CD4-positive, alpha-beta T cell treated with Interleukin-15 for 1 hour (primary cell): Measurements from ENCODE around the gene MS4A12.
"Not testable (repeated sequence)": the region's sequence is repeated elsewhere in the genome, so short reads cannot be mapped to it uniquely, and the experiment has no call there.

Experiments used
- DNase-seq: peaks from one replicate; pipeline ENCODE4 v3.0.0-alpha.2; 2020

Gene MS4A12

DNA sequence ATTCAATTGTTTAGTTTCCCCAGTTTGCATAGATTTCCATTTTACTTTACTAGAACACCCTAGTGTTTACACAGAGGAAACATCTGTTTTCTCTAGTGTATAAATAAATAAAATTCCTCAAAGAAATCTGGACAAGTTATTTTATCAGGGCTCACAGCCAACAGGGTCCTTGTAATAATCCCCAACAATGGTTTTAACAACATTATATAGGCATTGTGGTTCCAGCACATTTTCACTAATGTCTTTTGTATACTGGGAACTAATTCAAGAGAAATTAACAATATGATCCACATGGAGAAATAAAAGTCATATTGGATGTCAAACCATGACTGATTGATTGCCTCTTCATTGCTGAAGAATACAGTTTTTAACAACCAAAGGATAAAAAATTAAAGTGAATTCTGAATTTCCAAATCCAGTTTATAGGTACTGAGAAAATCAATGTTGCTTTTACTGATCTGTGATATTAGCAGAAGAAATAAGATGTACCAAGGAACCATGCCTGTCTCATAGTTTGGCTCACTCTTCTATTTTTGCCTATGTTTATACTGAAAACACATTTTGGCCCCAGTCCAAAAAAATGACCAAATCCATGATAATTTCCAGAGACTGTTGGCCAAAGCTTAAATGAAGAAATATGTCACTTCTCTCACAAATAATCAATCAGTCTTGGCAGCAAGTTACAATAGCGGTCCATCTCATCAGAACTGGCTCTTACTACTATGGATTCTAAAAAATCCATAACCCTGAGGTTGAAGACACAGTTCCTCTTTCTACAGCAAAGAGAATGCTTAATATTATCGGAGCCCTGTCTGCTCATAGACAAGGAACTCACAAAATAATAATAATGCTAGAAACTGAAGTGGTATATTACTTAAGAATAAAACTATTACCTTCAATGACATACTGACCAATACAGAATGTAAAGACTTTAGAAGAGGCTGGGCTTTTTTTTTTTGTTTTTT, 21.2 kb downstream of the MS4A12 start:
- no peak for DNase-seq

DNA sequence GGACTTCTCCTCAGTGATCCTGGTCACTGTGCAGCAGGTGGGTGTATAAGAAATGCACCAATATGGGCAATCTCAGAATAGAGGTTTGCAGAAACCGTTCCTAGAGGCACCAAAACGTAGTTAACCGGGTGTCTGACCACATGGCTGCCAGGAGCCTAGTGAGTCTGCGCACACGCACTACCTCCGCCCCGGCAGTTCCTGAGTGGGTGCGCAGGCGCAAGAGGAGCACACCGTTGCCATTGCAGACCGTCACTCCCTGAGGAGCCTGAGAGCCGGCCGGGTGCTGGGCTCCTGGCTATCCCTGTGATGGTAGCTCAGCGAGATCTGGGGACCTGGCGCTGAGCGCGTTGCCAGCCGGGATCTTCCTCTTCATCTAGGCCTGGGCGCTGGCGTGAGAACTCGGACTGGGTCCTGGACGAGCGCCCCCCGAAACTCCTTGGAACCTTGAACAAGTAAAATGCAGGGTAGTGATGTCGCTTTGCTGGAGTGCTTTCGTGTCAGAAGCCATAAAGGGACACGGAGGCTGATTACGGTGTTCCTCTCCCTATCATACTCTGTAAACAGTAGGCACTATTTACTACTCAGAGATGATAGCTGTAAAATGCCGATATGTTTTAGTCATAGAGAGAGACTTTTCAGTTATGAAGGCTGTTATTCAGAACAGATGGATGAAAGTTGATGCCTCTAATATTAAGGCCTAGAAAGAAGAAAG, 22.7 kb downstream of the MS4A12 start, which contains the start of gene MS4A13:
Gene MS4A13 (plus strand): TSS at position 249 of the 712 bp plus-strand sequence. CDS start 2,692 bp downstream, outside the sequence.
- DNase-seq, result no peak

DNA sequence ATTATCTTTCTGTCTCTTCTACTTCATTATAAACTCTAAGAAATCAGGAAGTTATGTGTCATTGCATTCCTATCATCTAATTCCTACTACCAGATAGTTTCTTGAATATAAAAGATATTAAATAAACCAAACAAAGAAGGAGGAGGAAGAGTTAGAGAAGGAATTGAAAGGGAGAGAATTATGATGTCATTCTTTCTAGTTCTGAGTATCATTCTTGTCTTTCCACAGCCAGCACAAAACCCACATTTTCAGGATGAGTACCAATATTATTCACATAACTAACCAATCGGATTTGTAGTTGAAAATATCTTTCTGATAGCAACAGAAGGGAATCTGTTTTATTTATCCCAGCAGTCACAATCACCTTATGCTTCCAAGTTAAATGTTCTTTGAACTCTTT, 35.9 kb downstream of the MS4A12 start:
- no peak for DNase-seq

DNA sequence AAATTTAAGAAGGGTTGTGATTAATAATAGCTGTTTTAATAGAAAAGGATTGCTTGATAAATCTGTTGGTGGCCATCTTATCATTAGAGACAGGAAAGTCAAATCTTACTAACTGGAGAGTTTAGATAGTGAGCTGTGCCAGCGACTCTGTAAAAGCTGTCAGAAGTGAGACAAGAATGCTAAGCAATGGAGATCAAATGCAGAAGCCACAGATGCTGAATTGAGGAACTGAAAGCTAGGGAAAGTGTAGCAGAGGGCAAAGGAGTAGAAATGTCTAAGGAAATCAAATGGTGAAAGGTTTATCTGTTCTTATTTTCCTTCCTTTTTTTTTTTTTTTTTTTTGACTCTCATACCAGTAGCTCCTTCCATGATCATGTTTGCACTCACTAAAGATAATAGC, 36.4 kb downstream of the MS4A12 start:
- no peak for DNase-seq

DNA sequence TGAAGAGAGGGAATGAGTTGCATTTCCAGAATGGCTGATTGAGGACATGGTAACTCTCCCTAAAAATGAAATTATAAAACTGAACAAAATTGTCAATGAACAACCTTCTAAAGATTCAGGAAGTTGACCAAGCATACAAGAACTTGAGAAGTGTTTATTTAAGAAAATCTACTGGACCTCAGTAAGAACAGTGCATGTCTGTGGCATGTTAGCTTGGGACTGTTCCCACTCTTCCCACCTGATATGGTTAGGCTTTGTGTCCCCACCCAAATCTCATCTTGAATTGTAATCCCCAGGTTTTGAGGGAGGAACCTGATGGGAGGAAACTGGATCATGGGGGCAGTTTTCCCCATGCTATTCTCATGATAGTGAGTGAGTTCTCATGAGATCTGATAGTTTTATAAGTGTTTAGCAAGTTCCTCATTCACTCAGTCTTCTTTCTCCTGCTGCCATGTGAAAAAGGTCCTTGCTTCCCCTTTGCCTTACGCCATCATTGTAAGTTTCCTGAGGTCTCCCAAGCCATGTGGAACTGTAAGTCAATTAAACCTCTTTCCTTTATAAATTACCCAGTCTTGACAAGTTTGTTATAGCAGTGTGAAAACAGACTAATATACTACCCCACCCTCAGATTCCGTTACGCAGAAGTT, 38.0 kb downstream of the MS4A12 start:
- no peak for DNase-seq

DNA sequence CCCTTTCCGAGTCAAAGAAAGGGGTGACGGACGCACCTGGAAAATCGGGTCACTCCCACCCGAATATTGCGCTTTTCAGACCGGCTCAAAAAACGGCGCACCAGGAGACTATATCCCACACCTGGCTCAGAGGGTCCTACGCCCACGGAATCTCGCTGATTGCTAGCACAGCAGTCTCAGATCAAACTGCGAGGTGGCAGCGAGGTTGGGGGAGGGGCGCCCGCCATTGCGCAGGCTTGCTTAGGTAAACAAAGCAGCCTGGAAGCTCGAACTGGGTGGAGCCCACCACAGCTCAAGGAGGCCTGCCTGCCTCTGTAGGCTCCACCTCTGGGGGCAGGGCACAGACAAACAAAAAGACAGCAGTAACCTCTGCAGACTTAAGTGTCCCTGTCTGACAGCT, 39.8 kb downstream of the MS4A12 start:
- not testable (repeated sequence) for DNase-seq

DNA sequence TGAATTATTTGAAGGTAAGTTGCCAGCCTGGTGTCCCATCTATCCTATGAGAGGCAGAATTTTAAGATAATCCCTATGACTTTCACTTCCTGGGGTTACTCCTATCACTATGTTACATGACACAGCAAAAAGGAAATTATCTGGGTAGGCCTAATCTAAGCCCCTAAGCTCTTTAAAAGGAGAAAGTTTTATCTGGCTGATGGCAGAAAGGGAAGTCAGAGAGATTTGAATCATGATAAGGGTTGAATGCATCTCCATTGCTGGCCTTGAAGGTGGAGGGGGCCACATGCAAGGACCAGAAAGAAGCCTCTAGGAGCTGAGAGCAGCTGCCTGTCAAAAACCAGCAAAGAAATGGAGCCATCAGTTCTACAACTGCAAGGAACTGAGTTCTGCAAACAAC, 46.0 kb downstream of the MS4A12 start:
- DNase-seq, result not testable (repeated sequence)

DNA sequence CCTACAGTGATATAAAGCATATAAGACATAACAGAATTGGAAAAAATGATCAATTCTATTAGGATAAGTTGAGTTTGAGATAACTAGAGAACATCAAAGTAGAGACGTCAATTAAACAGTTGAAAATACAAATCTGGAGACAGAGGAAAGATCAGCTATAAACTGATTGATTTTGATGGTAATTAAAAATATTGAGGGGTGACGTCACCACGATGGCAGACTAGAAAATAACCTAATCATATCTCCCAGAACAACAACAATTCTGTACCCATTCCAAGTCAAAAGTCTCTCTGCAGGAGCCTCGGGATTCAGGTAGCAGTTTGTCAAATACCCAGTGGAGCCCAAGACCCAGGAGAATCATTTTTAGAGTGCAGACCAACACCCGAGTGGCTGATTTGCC, 51.5 kb downstream of the MS4A12 start:
- DNase-seq, result no peak
